ENCODE results near the gene SLX9.

DNA sequence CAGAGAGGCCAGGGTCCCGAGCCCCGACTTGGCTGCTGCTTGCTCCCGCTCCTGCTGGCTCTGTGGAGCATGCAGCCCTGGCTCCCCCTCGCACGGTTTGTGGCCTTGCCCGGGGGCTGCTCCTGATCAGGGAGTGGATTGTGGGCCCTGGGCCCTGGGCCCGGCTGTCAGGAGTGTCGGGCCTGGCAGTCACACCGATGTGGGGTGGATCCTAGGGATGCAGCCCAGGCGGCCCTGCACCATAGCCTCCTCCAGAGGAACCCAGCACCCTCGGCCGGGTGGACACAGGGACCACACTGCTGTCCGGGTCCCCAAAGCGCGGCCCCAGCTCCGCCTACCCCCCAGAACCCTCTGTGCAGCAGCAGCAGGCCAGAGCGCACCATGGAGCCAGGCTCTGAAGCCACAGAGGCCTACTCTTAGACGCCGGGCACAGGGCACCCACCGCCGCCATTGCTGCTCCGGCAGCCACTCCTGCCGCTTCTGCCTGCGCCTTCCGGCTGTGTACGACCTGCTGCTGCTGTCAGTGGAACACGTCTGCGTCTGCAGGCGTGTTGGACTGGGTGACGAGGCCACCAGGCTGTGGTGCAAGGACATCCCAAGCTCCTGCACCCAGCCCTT is 9.4 kb downstream of the SLX9 start:
- TF ChIP-seq, protein P1, sequence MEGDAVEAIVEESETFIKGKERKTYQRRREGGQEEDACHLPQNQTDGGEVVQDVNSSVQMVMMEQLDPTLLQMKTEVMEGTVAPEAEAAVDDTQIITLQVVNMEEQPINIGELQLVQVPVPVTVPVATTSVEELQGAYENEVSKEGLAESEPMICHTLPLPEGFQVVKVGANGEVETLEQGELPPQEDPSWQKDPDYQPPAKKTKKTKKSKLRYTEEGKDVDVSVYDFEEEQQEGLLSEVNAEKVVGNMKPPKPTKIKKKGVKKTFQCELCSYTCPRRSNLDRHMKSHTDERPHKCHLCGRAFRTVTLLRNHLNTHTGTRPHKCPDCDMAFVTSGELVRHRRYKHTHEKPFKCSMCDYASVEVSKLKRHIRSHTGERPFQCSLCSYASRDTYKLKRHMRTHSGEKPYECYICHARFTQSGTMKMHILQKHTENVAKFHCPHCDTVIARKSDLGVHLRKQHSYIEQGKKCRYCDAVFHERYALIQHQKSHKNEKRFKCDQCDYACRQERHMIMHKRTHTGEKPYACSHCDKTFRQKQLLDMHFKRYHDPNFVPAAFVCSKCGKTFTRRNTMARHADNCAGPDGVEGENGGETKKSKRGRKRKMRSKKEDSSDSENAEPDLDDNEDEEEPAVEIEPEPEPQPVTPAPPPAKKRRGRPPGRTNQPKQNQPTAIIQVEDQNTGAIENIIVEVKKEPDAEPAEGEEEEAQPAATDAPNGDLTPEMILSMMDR (IDR thresholded peaks at IDR 0.05): no peak
- TF ChIP-seq EP300 (IDR thresholded peaks at IDR 0.05) (no peak), POLR2AphosphoS5 (IDR thresholded peaks at IDR 0.05) (no peak), POLR2A (IDR thresholded peaks at IDR 0.05) (no peak)
